Breast epithelium (tissue), 4 donors: ENCODE measurements around the gene WTIP. TPM values are rescaled to one million over a fixed set of nuclear protein-coding genes. Genes with fewer than 3 reads are reported as not detected.
"Not testable (repeated sequence)": the region's sequence is repeated elsewhere in the genome, so short reads cannot be mapped to it uniquely, and the experiment has no call there.

Experiments used
- DNase-seq, 2 donors: peaks; one replicate each; pipeline ENCODE4 v3.0.0-alpha.2; 2019; ENCODE audit warnings: low spot score in 2 of 2
- H3K27ac ChIP-seq, 2 donors: fragments of 200-600 bp; sonication (generic) in 1 of 2; one replicate each; pipeline ENCODE4 v1.5.1; 2016 to 2019; ENCODE audit warnings: mild to moderate bottlenecking in 1 of 2
- H3K27me3 ChIP-seq, 2 donors: fragments of 200-600 bp; sonication (generic) in 1 of 2; one replicate each; pipeline versions ENCODE4 v1.5.1 to v1.6.0; 2017 to 2019; ENCODE audit warnings: control low read depth in 1 of 2, mild to moderate bottlenecking in 1 of 2
- H3K36me3 ChIP-seq: fragments of 200-600 bp; one replicate; pipeline ENCODE4 v1.5.1; 2019
- H3K4me1 ChIP-seq, 2 donors: fragments of 200-600 bp; sonication (generic); one replicate each; pipeline ENCODE4 v1.5.1; 2016 to 2019; ENCODE audit warnings: control low read depth in 1 of 2
- H3K4me3 ChIP-seq, 3 donors: fragments of 200-600 bp; sonication (generic); 1 replicate in 2 of 3; 2 replicates in 1 of 3; pipeline ENCODE4 v1.5.1; 2016 to 2019; ENCODE audit warnings: mild to moderate bottlenecking in 3 of 3, moderate library complexity in 2 of 3
- H3K9me3 ChIP-seq, 2 donors: fragments of 200-600 bp; sonication (generic) in 1 of 2; one replicate each; pipeline ENCODE4 v1.5.1; 2016 to 2019; ENCODE audit warnings: control low read depth in 1 of 2
- POLR2A ChIP-seq: fragments of 450-650 bp; IDR thresholded peaks from one replicate; pipeline ENCODE4 v1.6.1; 2016; ENCODE audit warnings: antibody characterized with exemption, mild to moderate bottlenecking, moderate library complexity
- POLR2AphosphoS5 ChIP-seq, 3 donors: sonication (generic); formaldehyde crosslinking; IDR thresholded peaks; one replicate each; pipeline ENCODE4 v1.6.1; 2017; ENCODE audit warnings: antibody characterized with exemption in 3 of 3
- intact Hi-C: fragments of 100-400 bp; cut with DNase I; formaldehyde crosslinking; loops from one replicate; pipeline ENCODE4 v1.15.1; 2023; ENCODE audit warnings: low total_unique reads
- total RNA-seq, 3 donors: library from RNA; depleted of rRNA; stranded (reverse); fragments of >200 nt; gene quantifications; one replicate each; pipeline ENCODE4 v1.1.0, GENCODE V29; 2016
- TF ChIP-seq, protein P1 (sequence below), 3 donors: fragments of 450-650 bp; IDR thresholded peaks; one replicate each; pipeline ENCODE4 v1.5.1; 2016 to 2017; ENCODE audit warnings: antibody characterized with exemption in 3 of 3, mild to moderate bottlenecking in 3 of 3, moderate library complexity in 3 of 3

Gene WTIP
- total RNA-seq, 3 donors from 2014 or later: 11.9 to 20.6 (median 14.9) TPM

DNA sequence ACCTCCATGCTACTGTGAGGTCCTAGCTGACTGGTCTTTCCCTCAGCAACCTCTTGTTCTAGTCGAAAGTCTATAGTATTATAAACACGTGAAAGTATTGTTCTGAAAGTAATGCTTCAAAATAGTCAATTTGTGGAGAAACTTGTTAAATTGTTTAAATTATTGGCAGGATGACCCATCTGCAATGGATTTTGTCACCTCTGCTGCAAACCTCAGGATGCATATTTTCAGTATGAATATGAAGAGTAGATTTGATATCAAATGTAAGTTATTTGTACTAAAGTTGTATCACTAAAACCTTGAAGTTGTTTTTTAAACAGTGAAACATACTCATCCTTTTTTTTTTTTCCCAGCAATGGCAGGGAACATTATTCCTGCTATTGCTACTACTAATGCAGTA, 27.5 kb upstream of the WTIP start:
- intact Hi-C loops: no loop called here
- Histone ChIP-seq H3K4me1 (peaks cover 0 to 2% of the 10 kb centered on the region in 2 donors), H3K27ac (no peak overlapping the region), H3K36me3 (peaks cover 3% of the 10 kb centered on the region), H3K27me3 (no peaks in the 10 kb centered on the region), H3K4me3 (no peak overlapping the region), H3K9me3 (no peaks in the 10 kb centered on the region)
- TF ChIP-seq, protein P1, sequence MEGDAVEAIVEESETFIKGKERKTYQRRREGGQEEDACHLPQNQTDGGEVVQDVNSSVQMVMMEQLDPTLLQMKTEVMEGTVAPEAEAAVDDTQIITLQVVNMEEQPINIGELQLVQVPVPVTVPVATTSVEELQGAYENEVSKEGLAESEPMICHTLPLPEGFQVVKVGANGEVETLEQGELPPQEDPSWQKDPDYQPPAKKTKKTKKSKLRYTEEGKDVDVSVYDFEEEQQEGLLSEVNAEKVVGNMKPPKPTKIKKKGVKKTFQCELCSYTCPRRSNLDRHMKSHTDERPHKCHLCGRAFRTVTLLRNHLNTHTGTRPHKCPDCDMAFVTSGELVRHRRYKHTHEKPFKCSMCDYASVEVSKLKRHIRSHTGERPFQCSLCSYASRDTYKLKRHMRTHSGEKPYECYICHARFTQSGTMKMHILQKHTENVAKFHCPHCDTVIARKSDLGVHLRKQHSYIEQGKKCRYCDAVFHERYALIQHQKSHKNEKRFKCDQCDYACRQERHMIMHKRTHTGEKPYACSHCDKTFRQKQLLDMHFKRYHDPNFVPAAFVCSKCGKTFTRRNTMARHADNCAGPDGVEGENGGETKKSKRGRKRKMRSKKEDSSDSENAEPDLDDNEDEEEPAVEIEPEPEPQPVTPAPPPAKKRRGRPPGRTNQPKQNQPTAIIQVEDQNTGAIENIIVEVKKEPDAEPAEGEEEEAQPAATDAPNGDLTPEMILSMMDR (IDR thresholded peaks at IDR 0.05): no peak
- TF ChIP-seq POLR2A (no peak), POLR2AphosphoS5 (IDR thresholded peaks at IDR 0.05) (no peak)
- DNase-seq: no peak

DNA sequence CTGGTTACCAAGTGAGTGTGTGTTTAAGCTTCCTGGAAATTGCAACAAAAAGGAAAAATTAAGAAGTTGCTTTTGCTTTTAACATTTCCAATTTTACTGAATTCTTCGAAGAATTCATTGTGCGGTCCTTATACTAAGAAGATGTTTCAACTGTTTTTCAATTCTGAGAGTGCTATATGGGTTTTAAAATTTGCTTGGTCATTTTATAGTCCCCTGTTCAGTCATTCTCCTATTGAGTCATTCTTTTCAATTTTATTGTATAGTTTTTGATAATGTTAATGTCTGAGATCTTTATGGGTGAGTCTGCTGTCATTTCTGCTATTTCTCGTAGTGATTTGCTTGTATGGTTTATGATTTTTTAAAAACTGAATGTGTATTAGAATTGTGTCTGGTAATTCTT, 26.9 kb upstream of the WTIP start:
- H3K27ac ChIP-seq: no peak overlapping the region
- H3K4me1 ChIP-seq: peaks cover 0 to 3% of the 10 kb centered on the region in 2 donors
- peaks cover 3% of the 10 kb centered on the region for H3K36me3 ChIP-seq
- no peaks in the 10 kb centered on the region for H3K9me3 ChIP-seq
- DNase-seq: no peak
- H3K4me3 ChIP-seq: no peak overlapping the region
- intact Hi-C loops: no loop called here
- no peaks in the 10 kb centered on the region for H3K27me3 ChIP-seq
- TF ChIP-seq POLR2A (no peak), POLR2AphosphoS5 (IDR thresholded peaks at IDR 0.05) (no peak)
- TF ChIP-seq, protein P1 (IDR thresholded peaks at IDR 0.05): no peak

DNA sequence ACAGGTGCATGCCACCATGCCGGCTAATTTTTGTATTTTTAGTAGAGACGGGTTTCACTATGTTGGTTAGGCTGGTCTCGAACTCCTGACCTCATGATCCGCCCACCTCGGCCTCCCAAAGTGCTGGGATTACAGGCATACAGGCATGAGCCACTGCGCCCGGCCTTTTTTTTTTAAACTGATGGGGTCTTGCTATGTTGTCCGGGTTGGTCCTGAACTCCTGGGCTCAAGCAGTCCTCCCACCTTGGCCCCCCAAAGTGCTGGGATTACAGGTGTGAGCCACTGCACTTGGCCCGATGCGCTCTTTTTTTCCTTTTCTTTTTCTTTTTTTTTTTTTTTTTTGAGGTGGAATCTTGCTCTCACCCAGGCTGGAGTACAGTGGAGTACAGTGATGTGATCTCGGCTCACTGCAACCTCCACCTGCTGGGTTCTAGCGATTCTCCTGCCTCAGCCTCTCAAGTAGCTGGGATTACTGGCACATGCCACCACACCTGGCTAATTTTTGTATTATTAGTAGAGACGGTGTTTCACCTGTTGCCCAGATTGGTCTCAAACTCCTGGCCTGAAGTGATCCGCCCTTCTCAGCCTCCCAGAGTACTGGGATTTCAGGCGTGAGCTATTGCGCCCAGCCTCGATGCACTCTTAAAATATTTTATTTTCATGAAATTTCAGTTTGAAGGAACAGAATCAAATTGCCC, 25.6 kb upstream of the WTIP start:
- H3K27me3 ChIP-seq, H3K4me3 ChIP-seq, H3K4me1 ChIP-seq, H3K36me3 ChIP-seq, H3K9me3 ChIP-seq, DNase-seq, intact Hi-C loops, H3K27ac ChIP-seq: not testable (repeated sequence)

DNA sequence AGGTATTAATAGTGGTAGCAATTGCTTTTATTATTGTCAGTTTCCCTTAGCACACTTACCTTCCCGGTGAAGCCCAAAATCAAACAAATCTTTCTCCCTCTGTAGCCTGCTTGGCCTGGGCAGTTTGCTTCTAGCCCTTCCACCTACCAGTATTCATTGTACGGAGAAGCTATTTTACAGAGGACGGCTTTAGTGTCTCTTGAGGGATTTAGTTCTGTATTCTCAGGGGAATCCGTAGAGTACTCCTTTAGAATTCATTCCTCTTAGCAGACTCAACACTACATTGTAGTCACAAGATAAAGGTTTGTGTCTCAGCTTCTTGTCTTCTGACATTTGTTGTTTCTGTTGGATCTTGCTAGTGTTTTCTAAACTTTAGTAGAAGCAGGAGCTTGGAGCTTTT, 24.1 kb upstream of the WTIP start:
- TF ChIP-seq, protein P1 (IDR thresholded peaks at IDR 0.05): no peak
- TF ChIP-seq POLR2A (no peak), POLR2AphosphoS5 (IDR thresholded peaks at IDR 0.05) (no peak)
- no peak for DNase-seq
- intact Hi-C loops: no loop called here
- no peaks in the 10 kb centered on the region for H3K9me3 ChIP-seq
- no peak overlapping the region for H3K27ac ChIP-seq
- no peak overlapping the region for H3K4me3 ChIP-seq
- H3K36me3 ChIP-seq: peaks cover 3% of the 10 kb centered on the region
- no peaks in the 10 kb centered on the region for H3K27me3 ChIP-seq
- H3K4me1 ChIP-seq: peaks cover 0 to 3% of the 10 kb centered on the region in 2 donors

DNA sequence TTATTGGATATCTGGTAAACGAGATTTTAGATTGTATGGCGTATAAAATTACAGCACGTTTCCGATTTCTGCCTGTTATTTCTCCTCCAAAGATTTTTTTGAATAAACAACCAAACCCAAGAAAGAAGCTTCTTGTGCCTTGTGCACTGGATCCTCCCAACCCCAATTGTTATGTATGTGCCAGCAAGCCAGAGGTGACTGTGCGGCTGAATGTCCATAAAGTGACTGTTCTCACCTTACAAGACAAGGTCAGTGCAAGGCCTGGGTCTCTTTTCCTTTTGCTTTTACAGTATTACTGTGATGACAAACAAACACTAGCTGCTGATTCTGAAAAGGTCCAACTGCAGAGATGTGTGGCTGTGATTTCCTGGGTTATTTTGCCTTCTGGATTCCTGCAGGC, 22.9 kb upstream of the WTIP start:
- peaks cover 3% of the 10 kb centered on the region for H3K36me3 ChIP-seq
- intact Hi-C loops: no loop called here
- no peak for DNase-seq
- TF ChIP-seq, protein P1 (IDR thresholded peaks at IDR 0.05): no peak
- TF ChIP-seq POLR2AphosphoS5 (IDR thresholded peaks at IDR 0.05): no peak
- no peak for TF ChIP-seq POLR2A
- H3K4me3 ChIP-seq: no peak overlapping the region
- peaks cover 0 to 3% of the 10 kb centered on the region in 2 donors for H3K4me1 ChIP-seq
- H3K9me3 ChIP-seq: no peaks in the 10 kb centered on the region
- H3K27ac ChIP-seq: no peak overlapping the region
- H3K27me3 ChIP-seq: no peaks in the 10 kb centered on the region
